Lung (tissue), 12 donors: ENCODE data around the gene KRTAP10-4. TPM values are rescaled to one million over a fixed set of nuclear protein-coding genes. Genes with fewer than 3 reads are reported as not detected.
A peak's percentile ranks its signal among the peaks of the same experiment; 100 is the strongest.

ENCODE experiments used
- ATAC-seq: fragments of 200-7000 bp; cut with Tn5 transposase; one replicate; pipeline ENCODE4 v1.9.1; 2020; ENCODE audit warnings: moderate number of reproducible peaks; ENCODE audit not compliant: insufficient read depth, low FRiP score
- DNase-seq, 3 donors: peaks; one replicate each; pipeline ENCODE4 v3.0.0-alpha.2; 2013 to 2017
- H3K27ac ChIP-seq, 2 donors: one replicate each; pipeline ENCODE4 v1.5.1; 2013; ENCODE audit warnings: mild to moderate bottlenecking in 2 of 2, moderate library complexity in 2 of 2, control low read depth in 1 of 2, inconsistent platforms in 1 of 2, low read depth in 1 of 2, low read length in 1 of 2
- H3K27me3 ChIP-seq, 3 donors: one replicate each; pipeline ENCODE4 v1.5.1; 2013; ENCODE audit warnings: low read length in 2 of 3; ENCODE audit not compliant: control insufficient read depth in 3 of 3, insufficient read depth in 3 of 3
- H3K36me3 ChIP-seq, 4 donors: one replicate each; pipeline ENCODE4 v1.5.1; 2013; ENCODE audit warnings: low read length in 4 of 4, mild to moderate bottlenecking in 1 of 4, moderate library complexity in 1 of 4; ENCODE audit not compliant: control insufficient read depth in 4 of 4, insufficient read depth in 4 of 4
- H3K4me1 ChIP-seq, 5 donors: one replicate each; pipeline ENCODE4 v1.5.1; 2013; ENCODE audit warnings: low read length in 5 of 5, mild to moderate bottlenecking in 2 of 5, moderate library complexity in 1 of 5; ENCODE audit not compliant: control insufficient read depth in 5 of 5, insufficient read depth in 5 of 5
- H3K4me3 ChIP-seq: one replicate; pipeline ENCODE4 v1.5.1; 2013; ENCODE audit warnings: mild to moderate bottlenecking, control low read depth, moderate library complexity
- H3K9ac ChIP-seq, 2 donors: one replicate each; pipeline ENCODE4 v1.5.1; 2013; ENCODE audit warnings: low read length in 2 of 2, control low read depth in 1 of 2; ENCODE audit not compliant: insufficient read depth in 1 of 2
- H3K9me3 ChIP-seq, 4 donors: one replicate each; pipeline ENCODE4 v1.5.1; 2013; ENCODE audit warnings: low read length in 3 of 4, mild to moderate bottlenecking in 1 of 4, moderate library complexity in 1 of 4; ENCODE audit not compliant: control insufficient read depth in 4 of 4, insufficient read depth in 3 of 4
- CTCF ChIP-seq: IDR thresholded peaks from 2 replicates; pipeline ENCODE4 v1.5.1; 2012; ENCODE audit warnings: mild to moderate bottlenecking; ENCODE audit errors: control extremely low read depth, extremely low read depth
- WGBS, 2 donors: extraction: QIAGEN DNeasy Blood & Tissue Kit; methylation state at CpG; one replicate each; pipeline ENCODE4 v1.1.7; 2013; 5-methylcytosine and 5-hydroxymethylcytosine counted together
- polyA plus RNA-seq, 2 donors: library from polyadenylated mRNA; stranded (reverse); fragments of 200-250 nt; gene quantifications; one replicate each; pipeline ENCODE4 v1.2.1, GENCODE V29; 2013
- total RNA-seq, 2 donors: library from RNA; depleted of rRNA in 1 of 2; stranded (reverse); fragments of >200 nt in 1 of 2; gene quantifications; one replicate each; pipeline ENCODE4 v1.2.1, GENCODE V29; 2014 to 2021
- donor health status: control.
- donor health status: control.
- donor health status: Bipolar disorder and iron deficiency.
- donor health status: healthy.
- donor health status: DM: yes; HTN: yes; CAD: no.

KRTAP10-4 gene
- total and polyA plus RNA-seq, 4 donors, result not detected

DNA sequence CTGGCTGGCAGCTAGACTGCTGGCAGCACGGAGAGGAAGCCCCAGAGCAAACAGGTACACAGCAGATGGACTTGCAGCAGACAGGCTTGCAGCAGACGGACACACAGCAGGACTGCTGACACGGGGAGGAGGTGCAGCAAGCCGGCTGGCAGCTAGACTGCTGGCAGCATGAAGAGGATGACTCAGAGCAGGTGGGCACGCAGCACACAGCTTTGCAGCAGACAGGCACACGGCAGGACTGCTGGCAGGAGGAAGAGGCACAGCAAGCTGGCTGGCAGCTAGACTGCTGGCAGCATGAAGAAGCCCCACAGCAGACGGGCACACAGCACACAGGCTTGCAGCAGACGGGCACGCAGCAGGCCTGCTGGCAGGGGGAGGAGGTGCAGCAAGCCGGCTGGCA lies 22.7 kb upstream of the KRTAP10-4 start:
- no peak overlapping the region for H3K9ac ChIP-seq
- no peak overlapping the region for H3K4me3 ChIP-seq
- no peak overlapping the region for H3K27ac ChIP-seq
- H3K9me3 ChIP-seq, result peaks cover 0 to 11% (median 2%) of the 10 kb centered on the region in 4 donors
- no peak for TF ChIP-seq CTCF
- H3K4me1 ChIP-seq, result peaks cover 0 to 10% (median 0%) of the 10 kb centered on the region in 5 donors
- no peak for DNase-seq
- ATAC-seq, result no peak
- H3K36me3 ChIP-seq, result no peaks in the 10 kb centered on the region
- 73 to 75% methylated on average over 10 of the region's 10 CpGs for WGBS, 2 donors
- no peaks in the 10 kb centered on the region for H3K27me3 ChIP-seq

GRCh38 chr21:44551340-44551961 lies 22.1 kb upstream of the KRTAP10-4 start, which contains the start of gene KRTAP10-2:
Gene KRTAP10-2 (minus strand): TSS chr21:44551505. CDS start chr21:44551458, 47 bp downstream.
- DNase-seq (peak in 1 of 3 donors; percentile 14), ATAC-seq (no peak)
- peaks cover 0 to 10% (median 0%) of the 10 kb centered on the region in 5 donors for H3K4me1 ChIP-seq
- TF ChIP-seq CTCF, result no peak
- no peak within 1 kb of the TSS for H3K9ac ChIP-seq
- H3K36me3 ChIP-seq, result no peaks in the 10 kb centered on the region
- no peak within 1 kb of the TSS for H3K4me3 ChIP-seq
- peaks cover 0 to 7% (median 2%) of the 10 kb centered on the region in 4 donors for H3K9me3 ChIP-seq
- no peak within 1 kb of the TSS for H3K27ac ChIP-seq
- H3K27me3 ChIP-seq, result no peaks in the 10 kb centered on the region
- WGBS, 2 donors, result 61 to 75% methylated on average over 17 of the region's 17 CpGs

- H3K27ac ChIP-seq, result no peak overlapping the region
- H3K36me3 ChIP-seq, result no peaks in the 10 kb centered on the region
- peaks cover 0 to 4% (median 0%) of the 10 kb centered on the region in 3 donors for H3K27me3 ChIP-seq
- no peak overlapping the region for H3K9ac ChIP-seq
- no peak for TF ChIP-seq CTCF
- no peak for ATAC-seq
- 92 to 95% methylated on average over 5 to 6 of the region's 6 CpGs for WGBS, 2 donors
- DNase-seq, result no peak
- H3K4me3 ChIP-seq, result no peak overlapping the region
- peaks cover 0 to 4% (median 1%) of the 10 kb centered on the region in 4 donors for H3K9me3 ChIP-seq
- H3K4me1 ChIP-seq, result peaks cover 0 to 10% (median 0%) of the 10 kb centered on the region in 5 donors
Observed at GRCh38 chr21:44552136-44552535, 21.4 kb upstream of the KRTAP10-4 start.

- WGBS, 2 donors, result 79 to 85% methylated on average over 13 of the region's 13 CpGs
- H3K4me3 ChIP-seq, result no peak overlapping the region
- H3K9ac ChIP-seq, result no peak overlapping the region
- peaks cover 0 to 3% (median 0%) of the 10 kb centered on the region in 4 donors for H3K9me3 ChIP-seq
- H3K4me1 ChIP-seq, result peaks cover 0 to 10% (median 0%) of the 10 kb centered on the region in 5 donors
- ATAC-seq (no peak), DNase-seq (no peak)
- no peak for TF ChIP-seq CTCF
- no peaks in the 10 kb centered on the region for H3K36me3 ChIP-seq
- peaks cover 0 to 6% (median 2%) of the 10 kb centered on the region in 3 donors for H3K27me3 ChIP-seq
- H3K27ac ChIP-seq, result no peak overlapping the region
Observed at GRCh38 chr21:44552681-44553080, 20.8 kb upstream of the KRTAP10-4 start.
